Activated CD4-positive, alpha-beta T cell treated with anti-CD3 and anti-CD28 coated beads, Interleukin-2, amount 10 ng/mL, durations not matched to agents 24 days and 14 days (primary cell): ENCODE measurements around the gene CD7. TPM values are rescaled to one million over a fixed set of nuclear protein-coding genes. Genes with fewer than 3 reads are reported as not detected.
"Not testable (repeated sequence)": the region's sequence is repeated elsewhere in the genome, so short reads cannot be mapped to it uniquely, and the experiment has no call there.

Experiments used
- DNase-seq: peaks from one replicate; pipeline ENCODE4 v3.0.0; 2022
- H3K27ac Mint-ChIP-seq: one replicate; pipeline ENCODE4 v1.8.0; 2022; ENCODE audit warnings: mild to moderate bottlenecking, mixed read lengths
- H3K27me3 Mint-ChIP-seq: one replicate; pipeline ENCODE4 v1.8.0; 2022; ENCODE audit warnings: mixed read lengths
- H3K36me3 Mint-ChIP-seq: one replicate; pipeline ENCODE4 v1.8.0; 2022; ENCODE audit warnings: low read depth, mild to moderate bottlenecking, mixed read lengths
- H3K4me1 Mint-ChIP-seq: one replicate; pipeline ENCODE4 v1.8.0; 2021; ENCODE audit warnings: mixed read lengths
- H3K4me3 Mint-ChIP-seq: one replicate; pipeline ENCODE4 v1.8.0; 2022; ENCODE audit warnings: mild to moderate bottlenecking, moderate library complexity, mixed read lengths
- H3K9me3 Mint-ChIP-seq: one replicate; pipeline ENCODE4 v1.8.0; 2021; ENCODE audit warnings: mixed read lengths
- intact Hi-C: fragments of 100-400 bp; cut with micrococcal nuclease; formaldehyde crosslinking; loops from one replicate; pipeline ENCODE4 v1.15.1; 2023
- total RNA-seq: library from RNA; stranded (reverse); gene quantifications from 2 replicates; pipeline ENCODE4 v1.2.3, GENCODE V29; 2022

CD7 gene
- 413 and 415 TPM in 2 replicates for total RNA-seq

DNA sequence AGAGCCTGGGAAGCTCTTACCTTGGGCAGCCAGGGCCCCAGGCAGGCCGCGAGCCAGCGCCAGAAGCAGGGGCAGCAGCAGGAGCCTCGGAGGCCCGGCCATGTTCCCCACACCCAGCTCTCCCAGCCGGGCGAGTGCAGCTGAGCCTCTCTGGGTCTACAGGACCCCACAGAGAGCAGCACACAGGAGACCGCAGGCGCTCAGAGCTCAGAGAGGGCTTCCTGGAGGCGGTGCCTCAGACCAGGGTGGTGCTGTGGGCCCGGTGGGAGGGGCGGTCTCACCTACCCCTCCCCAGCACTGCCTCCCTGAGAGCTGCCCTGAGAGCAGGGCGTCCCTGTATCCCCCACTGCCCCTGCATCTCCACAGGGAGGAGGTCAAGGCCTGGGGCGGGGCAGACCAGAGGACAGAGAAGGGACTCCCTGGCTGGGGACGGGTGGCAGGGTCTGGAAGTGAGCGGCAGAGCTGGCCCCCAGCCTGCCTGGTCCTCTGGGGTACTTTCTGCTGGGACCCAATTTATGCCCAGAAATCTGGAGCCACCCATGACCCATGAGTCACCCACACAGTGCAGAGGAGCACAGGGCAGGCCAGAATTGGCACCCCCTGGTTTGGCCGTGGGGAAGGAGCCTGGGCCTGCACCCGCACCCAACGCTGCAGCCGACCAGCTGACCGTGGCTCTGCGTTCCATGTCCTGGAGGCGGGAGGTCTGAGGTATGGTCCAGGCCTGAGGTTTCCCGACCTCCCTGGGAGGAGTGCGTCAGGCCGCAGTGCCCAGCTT is at the start of gene CD7:
Gene CD7, minus strand, starts transcription at position 215 of the 775 bp plus-strand sequence. Its CDS starts 113 bp downstream, at position 102.
- H3K36me3 Mint-ChIP-seq, result peaks cover 34% of the 10 kb centered on the region
- H3K9me3 Mint-ChIP-seq, result no peaks in the 10 kb centered on the region
- H3K4me3 Mint-ChIP-seq, result no peak within 1 kb of the TSS
- H3K4me1 Mint-ChIP-seq, result peaks cover 24% of the 10 kb centered on the region
- H3K27ac Mint-ChIP-seq, result no peak within 1 kb of the TSS
- peak; percentile 93 for DNase-seq
- intact Hi-C loops, result loop anchor here (1.0 kb wide), 2 partner anchors 20 to 81 kb away; no protein-coding TSS in a partner anchor
- H3K27me3 Mint-ChIP-seq, result no peaks in the 10 kb centered on the region

DNA sequence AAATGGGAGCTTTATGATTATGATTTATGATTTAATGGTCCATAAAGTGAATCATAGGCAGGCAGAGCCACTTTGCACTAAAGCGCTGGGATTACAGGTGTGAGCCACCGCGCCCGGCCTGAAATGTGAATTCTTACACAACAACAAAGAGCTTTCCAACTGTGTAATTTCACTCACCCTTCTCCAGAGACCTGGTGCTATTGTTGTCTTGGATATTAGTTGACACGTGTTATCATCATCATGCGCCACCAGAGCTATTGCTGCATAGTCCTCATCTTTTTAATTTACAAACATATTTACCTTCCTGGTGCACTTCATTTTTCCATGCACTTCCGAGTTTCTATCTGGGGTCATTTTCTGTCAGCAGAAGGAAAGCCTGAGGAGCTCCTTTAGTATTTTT is 49.3 kb upstream of the CD7 start:
- Mint-ChIP-seq H3K36me3 (no peaks in the 10 kb centered on the region), H3K4me3 (no peak overlapping the region), H3K27me3 (peaks cover 37% of the 10 kb centered on the region), H3K27ac (no peak overlapping the region), H3K4me1 (peaks cover 9% of the 10 kb centered on the region), H3K9me3 (no peaks in the 10 kb centered on the region)
- no peak for DNase-seq
- intact Hi-C loops, result no loop called here

DNA sequence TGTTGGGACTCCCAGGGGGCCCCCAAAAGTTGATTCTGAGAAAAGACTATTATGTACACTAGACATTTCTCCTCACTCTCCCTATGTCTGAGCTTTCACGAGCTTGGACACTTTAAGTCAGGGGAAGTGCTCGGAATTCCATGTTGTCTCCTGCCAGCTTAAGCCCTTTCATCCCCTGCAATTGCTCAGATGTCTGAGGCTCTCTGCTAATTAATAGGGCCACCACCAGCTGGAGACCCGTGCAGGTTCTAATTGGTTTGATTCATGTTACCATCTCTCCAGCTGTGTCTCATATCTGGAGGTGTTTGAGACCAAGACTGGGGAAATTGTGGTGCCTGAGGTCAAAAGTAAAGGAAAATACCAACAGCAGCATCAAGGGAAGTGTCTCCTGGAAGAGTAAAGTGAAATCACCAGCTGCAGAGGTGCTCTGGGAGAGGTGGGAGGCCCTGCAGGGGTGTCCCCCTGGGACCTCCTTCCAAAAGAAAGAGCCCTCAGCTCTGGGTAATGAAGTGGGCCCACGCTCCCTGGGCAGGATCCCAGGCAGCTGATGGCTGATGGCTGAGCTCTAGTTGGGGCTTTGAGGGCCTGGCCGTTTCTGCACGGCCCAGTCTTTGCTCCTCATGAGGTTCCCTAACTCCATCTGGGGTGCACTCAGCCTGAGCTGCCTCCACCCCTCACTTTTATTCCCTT is 48.3 kb upstream of the CD7 start:
- H3K4me3 Mint-ChIP-seq, result no peak overlapping the region
- no peak for DNase-seq
- H3K27me3 Mint-ChIP-seq, result peaks cover 32% of the 10 kb centered on the region
- H3K9me3 Mint-ChIP-seq, result no peaks in the 10 kb centered on the region
- intact Hi-C loops, result no loop called here
- H3K27ac Mint-ChIP-seq, result no peak overlapping the region
- no peaks in the 10 kb centered on the region for H3K36me3 Mint-ChIP-seq
- H3K4me1 Mint-ChIP-seq, result peaks cover 6% of the 10 kb centered on the region

DNA sequence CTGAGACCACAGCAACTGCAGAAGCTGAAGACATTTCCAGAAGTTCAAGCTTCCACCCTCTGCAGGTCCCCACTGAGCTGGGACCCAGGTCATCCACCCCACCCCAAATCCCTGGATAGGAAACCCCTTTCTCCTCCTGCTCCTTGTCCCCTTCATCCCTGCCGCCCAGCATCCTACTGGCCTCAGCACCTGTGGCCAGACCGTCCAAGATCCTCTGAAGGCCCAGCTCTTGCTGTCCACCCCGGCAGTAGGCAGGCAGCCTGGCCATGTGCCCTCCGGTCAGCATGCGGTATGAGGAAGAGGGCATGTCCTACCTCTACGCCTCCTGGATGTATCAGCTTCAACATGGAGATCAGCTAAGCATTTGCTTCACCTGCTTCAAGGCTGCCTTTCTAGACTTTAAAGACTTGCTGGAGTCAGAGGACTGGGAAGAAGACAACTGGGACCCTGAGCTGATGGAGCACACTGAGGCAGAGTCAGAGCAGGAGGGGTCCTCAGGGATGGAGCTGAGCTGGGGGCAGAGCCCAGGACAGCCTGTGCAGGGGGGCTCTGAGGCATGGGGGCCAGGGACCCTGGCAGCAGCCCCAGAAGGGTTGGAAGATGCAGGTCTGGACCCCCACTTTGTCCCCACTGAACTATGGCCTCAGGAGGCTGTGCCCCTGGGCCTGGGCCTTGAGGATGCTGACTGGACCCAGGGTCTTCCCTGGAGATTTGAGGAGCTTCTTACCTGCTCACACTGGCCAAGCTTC is 44.7 kb upstream of the CD7 start:
- peak overlapping the region; percentile 43 for H3K27ac Mint-ChIP-seq

DNA sequence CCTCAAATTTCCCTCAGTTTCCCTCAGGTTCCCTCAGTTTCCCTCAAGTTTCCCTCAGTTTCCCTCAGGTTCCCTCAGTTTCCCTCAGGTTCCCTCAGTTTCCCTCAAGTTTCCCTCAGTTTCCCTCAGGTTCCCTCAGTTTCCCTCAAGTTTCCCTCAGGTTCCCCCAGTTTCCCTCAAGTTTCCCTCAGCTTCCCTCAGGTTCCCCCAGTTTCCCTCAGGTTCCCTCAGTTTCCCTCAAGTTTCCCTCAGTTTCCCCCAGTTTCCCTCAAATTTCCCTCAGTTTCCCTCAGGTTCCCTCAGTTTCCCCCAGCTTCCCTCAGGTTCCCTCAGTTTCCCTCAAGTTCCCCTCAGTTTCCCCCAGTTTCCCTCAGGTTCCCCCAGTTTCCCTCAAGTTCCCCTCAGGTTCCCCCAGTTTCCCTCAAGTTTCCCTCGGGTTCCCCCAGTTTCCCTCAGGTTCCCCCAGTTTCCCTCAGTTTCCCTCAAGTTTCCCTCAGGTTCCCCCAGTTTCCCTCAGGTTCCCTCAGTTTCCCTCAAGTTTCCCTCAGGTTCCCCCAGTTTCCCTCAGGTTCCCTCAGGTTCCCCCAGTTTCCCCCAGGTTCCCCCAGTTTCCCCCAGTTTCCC is 42.2 kb upstream of the CD7 start:
- H3K36me3 Mint-ChIP-seq, H3K9me3 Mint-ChIP-seq, H3K4me1 Mint-ChIP-seq, H3K27ac Mint-ChIP-seq, H3K4me3 Mint-ChIP-seq, intact Hi-C loops, DNase-seq: not testable (repeated sequence)
- H3K27me3 Mint-ChIP-seq, result peaks cover 19% of the 10 kb centered on the region

More for the DNA sequence above, 44.7 kb upstream of the CD7 start:
- intact Hi-C loops, result no loop called here
- Mint-ChIP-seq H3K4me1 (peaks cover 10% of the 10 kb centered on the region), H3K27me3 (peaks cover 25% of the 10 kb centered on the region), H3K9me3 (peaks cover 6% of the 10 kb centered on the region), H3K4me3 (no peak overlapping the region), H3K36me3 (no peaks in the 10 kb centered on the region)
- DNase-seq, result no peak

DNA sequence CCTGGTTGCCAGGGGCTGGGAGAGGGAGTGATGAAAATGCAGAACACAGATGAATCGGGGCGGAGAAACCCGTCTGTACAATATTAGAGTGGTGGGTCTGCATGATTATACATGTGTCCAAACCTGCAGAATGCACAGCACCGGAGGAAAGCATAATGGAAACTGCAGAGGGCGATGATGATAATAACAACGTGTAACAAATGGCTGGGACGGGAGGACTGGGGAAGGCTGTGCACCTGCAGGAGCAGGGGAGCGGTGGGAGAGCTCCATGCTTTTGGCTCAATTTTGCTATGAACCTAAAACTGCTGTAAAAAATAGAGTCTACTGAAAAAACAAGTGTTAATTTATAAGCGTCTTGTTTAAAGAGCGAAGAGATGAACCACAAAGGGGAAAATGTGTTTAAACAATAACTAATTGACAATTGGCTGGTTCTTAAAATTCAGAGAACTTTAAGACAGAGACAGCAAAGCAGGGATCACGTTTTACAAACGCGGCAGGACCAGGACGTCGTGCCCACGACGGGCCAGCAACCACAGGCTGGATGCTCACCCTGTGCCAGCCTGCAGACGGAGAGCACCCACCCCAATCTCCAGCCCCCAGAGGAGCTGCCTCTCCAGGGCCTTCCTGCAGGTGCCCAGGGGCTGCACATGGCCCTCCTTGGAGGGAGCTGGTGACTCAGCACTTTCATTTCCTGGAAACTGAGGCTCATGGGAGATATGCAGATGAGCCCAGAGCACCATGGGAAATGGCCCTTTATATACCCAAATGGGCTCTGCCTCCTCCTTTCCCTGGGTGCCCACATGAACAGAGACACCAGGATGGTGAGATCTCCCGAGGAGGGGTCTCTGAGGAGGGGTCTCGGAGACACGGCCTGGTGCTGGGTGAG is 41.3 kb upstream of the CD7 start, which contains the start of gene TEX19:
Gene TEX19, plus strand, starts transcription at position 783 of the 886 bp plus-strand sequence. CDS start 2,904 bp downstream, outside the sequence.
- H3K4me1 Mint-ChIP-seq, result peaks cover 7% of the 10 kb centered on the region
- intact Hi-C loops, result no loop called here
- peaks cover 19% of the 10 kb centered on the region for H3K27me3 Mint-ChIP-seq
- H3K4me3 Mint-ChIP-seq, result peak within 1 kb of the TSS; percentile 20
- DNase-seq, result peak; percentile 67
- peak within 1 kb of the TSS; percentile 69 for H3K27ac Mint-ChIP-seq
- no peaks in the 10 kb centered on the region for H3K36me3 Mint-ChIP-seq
- peaks cover 6% of the 10 kb centered on the region for H3K9me3 Mint-ChIP-seq

DNA sequence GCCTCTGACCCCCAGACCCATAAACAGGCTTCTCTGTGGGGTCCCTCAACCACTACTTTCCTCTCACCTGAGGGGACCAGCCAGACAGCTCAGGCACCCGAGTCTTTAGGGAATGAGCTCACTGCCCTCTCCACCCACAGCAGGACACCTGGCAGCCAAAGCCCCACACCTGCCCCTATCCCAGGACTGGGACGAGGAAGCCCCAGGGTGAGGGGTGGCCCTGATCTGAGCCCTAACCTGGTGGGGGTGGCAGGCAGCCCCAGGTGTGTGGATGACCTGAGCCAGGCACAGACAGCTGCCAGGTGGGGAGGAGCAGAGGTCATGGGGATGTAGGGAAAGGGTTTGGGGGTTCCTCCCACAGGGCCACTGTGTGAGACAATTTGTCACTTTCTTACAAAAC is 40.0 kb upstream of the CD7 start:
- intact Hi-C loops, result no loop called here
- H3K9me3 Mint-ChIP-seq, result peaks cover 6% of the 10 kb centered on the region
- H3K27ac Mint-ChIP-seq, result no peak overlapping the region
- DNase-seq, result no peak
- H3K4me3 Mint-ChIP-seq, result no peak overlapping the region
- no peaks in the 10 kb centered on the region for H3K36me3 Mint-ChIP-seq
- H3K4me1 Mint-ChIP-seq, result peaks cover 7% of the 10 kb centered on the region
- peaks cover 16% of the 10 kb centered on the region for H3K27me3 Mint-ChIP-seq

DNA sequence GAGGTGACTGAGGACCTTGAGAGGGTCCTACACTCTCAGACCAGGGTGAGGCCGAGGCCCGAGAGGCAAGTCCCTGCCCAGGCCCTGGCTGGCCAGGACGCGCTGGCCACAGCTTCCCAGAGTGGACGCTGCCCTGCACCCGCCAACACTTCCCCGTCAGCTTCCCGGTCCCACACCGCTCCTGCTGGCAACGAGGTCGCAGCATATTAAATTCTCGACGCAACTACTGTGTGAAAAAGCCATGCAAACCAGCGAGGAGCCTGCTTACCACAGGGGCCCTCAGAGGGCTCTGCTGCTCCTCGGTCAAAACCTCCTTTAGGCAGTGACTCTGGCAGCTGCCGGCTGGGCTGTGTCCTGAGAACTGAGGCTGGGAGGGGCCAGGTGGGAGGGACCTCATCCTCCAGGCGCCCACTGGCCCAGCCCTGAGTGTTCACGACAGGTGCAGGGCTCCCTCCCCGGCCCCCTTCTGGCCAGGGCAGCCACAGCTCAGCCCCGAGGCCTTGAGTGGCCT is 39.5 kb upstream of the CD7 start:
- H3K27ac Mint-ChIP-seq, result no peak overlapping the region
- DNase-seq, result no peak
- no peaks in the 10 kb centered on the region for H3K36me3 Mint-ChIP-seq
- H3K9me3 Mint-ChIP-seq, result peaks cover 6% of the 10 kb centered on the region
- intact Hi-C loops, result no loop called here
- no peak overlapping the region for H3K4me3 Mint-ChIP-seq
- peaks cover 7% of the 10 kb centered on the region for H3K4me1 Mint-ChIP-seq
- H3K27me3 Mint-ChIP-seq, result peaks cover 14% of the 10 kb centered on the region

DNA sequence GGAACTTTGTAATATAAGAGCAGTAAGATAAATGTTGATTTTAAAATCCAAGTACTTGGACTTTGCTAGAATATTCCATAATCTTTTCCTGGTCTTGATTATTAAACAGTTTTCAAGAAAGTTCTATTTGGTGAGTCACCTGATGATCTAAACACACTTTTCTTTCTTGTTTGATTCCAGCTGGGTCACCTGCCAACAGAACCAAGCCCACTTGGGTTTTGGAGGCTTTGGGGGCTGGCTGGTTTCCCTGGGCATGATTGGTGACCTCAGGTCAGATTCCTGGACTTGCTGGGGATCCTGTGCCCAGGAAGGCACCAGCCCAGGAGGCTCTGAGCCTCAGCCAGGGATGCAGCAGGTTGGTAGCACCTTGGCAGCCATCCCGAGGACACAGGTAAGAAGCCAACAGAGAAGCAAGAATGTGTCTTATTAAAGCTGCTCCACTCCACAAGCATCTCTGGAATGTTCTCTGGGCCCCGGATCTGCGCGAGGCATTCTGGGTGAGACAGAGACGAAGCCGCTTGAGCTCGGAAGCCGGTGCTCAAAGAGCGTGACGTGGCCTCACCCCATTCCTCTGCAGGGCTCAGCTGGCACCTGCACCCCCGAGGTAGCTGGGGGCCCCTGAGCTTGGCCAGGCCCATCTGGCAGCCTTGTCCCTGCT is 38.5 kb upstream of the CD7 start:
- intact Hi-C loops, result no loop called here
- H3K27ac Mint-ChIP-seq, result no peak overlapping the region
- H3K9me3 Mint-ChIP-seq, result peaks cover 6% of the 10 kb centered on the region
- DNase-seq, result no peak
- peaks cover 12% of the 10 kb centered on the region for H3K27me3 Mint-ChIP-seq
- H3K4me3 Mint-ChIP-seq, result no peak overlapping the region
- H3K36me3 Mint-ChIP-seq, result no peaks in the 10 kb centered on the region
- H3K4me1 Mint-ChIP-seq, result peaks cover 9% of the 10 kb centered on the region

DNA sequence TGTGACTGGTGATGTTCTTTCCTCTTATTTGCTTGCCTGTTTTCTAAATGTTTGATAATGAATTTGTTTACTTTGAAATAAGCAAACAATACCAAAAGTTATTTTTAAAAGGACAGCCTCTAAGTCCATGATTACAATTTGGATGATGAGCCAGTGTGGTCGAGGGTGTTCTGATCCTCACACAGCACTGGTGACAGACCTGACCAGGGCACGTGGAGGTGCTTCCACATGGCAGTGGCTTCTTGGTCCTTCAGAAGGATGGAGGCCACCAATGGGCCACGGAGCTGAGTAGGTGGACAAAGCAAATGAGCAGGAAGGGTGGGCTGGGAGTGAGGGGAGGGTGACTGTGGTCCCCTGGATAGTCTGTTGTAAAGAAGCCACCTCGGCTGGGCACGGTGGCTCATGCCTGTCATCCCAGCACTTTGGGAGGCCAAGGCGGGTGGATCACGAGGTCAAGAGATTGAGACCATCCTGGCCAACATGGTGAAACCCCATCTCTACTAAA is 37.4 kb upstream of the CD7 start:
- H3K27ac Mint-ChIP-seq, result no peak overlapping the region
- DNase-seq, result no peak
- no peaks in the 10 kb centered on the region for H3K36me3 Mint-ChIP-seq
- intact Hi-C loops, result loop anchor here (5.0 kb wide), 1 partner anchor 197 kb away; no protein-coding TSS in a partner anchor
- peaks cover 12% of the 10 kb centered on the region for H3K27me3 Mint-ChIP-seq
- no peak overlapping the region for H3K4me3 Mint-ChIP-seq
- H3K9me3 Mint-ChIP-seq, result peaks cover 6% of the 10 kb centered on the region
- peaks cover 9% of the 10 kb centered on the region for H3K4me1 Mint-ChIP-seq

DNA sequence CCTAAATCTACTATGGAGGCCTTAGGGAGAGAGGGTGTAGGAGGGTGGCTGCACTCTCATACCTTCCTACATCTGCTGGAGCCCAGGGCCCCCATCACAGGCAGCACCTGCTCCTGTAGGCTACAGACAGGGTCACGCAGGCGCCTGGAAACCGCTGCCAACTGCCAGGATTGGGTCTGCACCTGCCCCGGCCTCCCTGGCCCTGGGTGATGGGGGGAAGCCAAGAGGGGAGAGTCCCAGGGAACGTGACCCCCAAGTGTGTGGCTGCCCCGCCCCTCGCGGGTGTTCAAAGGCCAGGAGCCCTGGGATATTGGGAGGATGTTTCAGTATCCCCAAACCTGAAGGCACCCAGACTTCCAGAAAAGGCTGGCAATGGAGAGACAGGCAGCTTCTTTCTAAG is 36.1 kb upstream of the CD7 start:
- Mint-ChIP-seq H3K4me3 (no peak overlapping the region), H3K4me1 (peaks cover 6% of the 10 kb centered on the region), H3K9me3 (peaks cover 3% of the 10 kb centered on the region), H3K36me3 (no peaks in the 10 kb centered on the region), H3K27ac (no peak overlapping the region), H3K27me3 (peaks cover 9% of the 10 kb centered on the region)
- DNase-seq, result no peak
- intact Hi-C loops, result loop anchor here (5.0 kb wide), 1 partner anchor 199 kb away; no protein-coding TSS in a partner anchor
